GM12878 (cell line): Measurements from ENCODE around the gene EBF3. TPM values are rescaled to one million over a fixed set of nuclear protein-coding genes. Genes with fewer than 3 reads are reported as not detected.

Experiments used
- ATAC-seq: fragments of 200-7000 bp; cut with Tn5 transposase; 3 replicates; pipeline ENCODE4 v1.9.1; 2020; ENCODE audit warnings: mild to moderate bottlenecking, moderate library complexity
- BruUV-seq: library from RNA; stranded (reverse); fragments of 400-500 nt; replicated peaks from 2 replicates; lab custom pipeline; 2021; lab: Mats Ljungman, UMichigan
- CTCF ChIA-PET: fragments of 300-600 bp; sonication (Branson Sonifier 250); formaldehyde crosslinking; extraction: SDS; loops from one replicate; lab custom pipeline; 2021; ENCODE audit warnings: inconsistent platforms; lab: Yijun Ruan, JAX
- POLR2A ChIA-PET: fragments of 350-600 bp; formaldehyde crosslinking; extraction: SDS; loops from one replicate; lab custom pipeline; 2021; ENCODE audit warnings: inconsistent platforms; lab: Charles Lee
- RAD21 ChIA-PET: fragments of 300-600 bp; sonication (Branson Sonifier 250); formaldehyde crosslinking; loops from one replicate; lab custom pipeline; 2023; ENCODE audit warnings: antibody characterized with exemption; ENCODE audit not compliant: unreplicated experiment; lab: Charles Lee
- SMC1A ChIA-PET: fragments of 300-600 bp; sonication (Branson Sonifier 250); formaldehyde crosslinking; loops from one replicate; lab custom pipeline; 2023; ENCODE audit not compliant: unreplicated experiment, uncharacterized antibody; lab: Charles Lee
- DNase-seq: peaks from one replicate; pipeline ENCODE4 v3.0.0-alpha.2; 2011; ENCODE audit warnings: low read depth, low spot score
- FAIRE-seq: peaks from 3 replicates; lab custom pipeline; 2011; peaks lifted over from hg19 to GRCh38; lab: Jason Lieb, UNC
- H2AFZ ChIP-seq: 2 replicates; pipeline ENCODE4 v1.6.0; 2011; ENCODE audit warnings: low read depth, low read length, control low read depth; ENCODE audit not compliant: control insufficient read depth
- H3K27ac ChIP-seq: 2 replicates; pipeline ENCODE4 v1.5.1; 2011; ENCODE audit warnings: control low read depth; ENCODE audit not compliant: control insufficient read depth, insufficient read depth
- H3K27me3 ChIP-seq, 2 experiments: replicated peaks in 1 of 2; 2 replicates each; pipeline versions ENCODE4 v1.6.0 to v1.6.1; 2011; ENCODE audit warnings: low read length in 1 of 2; ENCODE audit not compliant: control insufficient read depth in 2 of 2, insufficient read depth in 2 of 2
- H3K36me3 ChIP-seq, 2 experiments: 2 replicates each; pipeline ENCODE4 v1.5.1; 2011; ENCODE audit warnings: low read length in 1 of 2; ENCODE audit not compliant: control insufficient read depth in 2 of 2, insufficient read depth in 2 of 2
- H3K4me1 ChIP-seq: 2 replicates; pipeline ENCODE4 v1.6.1; 2011; ENCODE audit warnings: mild to moderate bottlenecking, low read length, moderate library complexity, mixed read lengths; ENCODE audit not compliant: control insufficient read depth, insufficient read depth
- H3K4me2 ChIP-seq: 2 replicates; pipeline ENCODE4 v1.6.0; 2011; ENCODE audit warnings: control low read depth; ENCODE audit not compliant: control insufficient read depth, insufficient read depth
- H3K4me3 ChIP-seq: fragments of 200-600 bp; sonication (generic); 2 replicates; pipeline ENCODE4 v1.5.1; 2016
- H3K79me2 ChIP-seq: 2 replicates; pipeline ENCODE4 v1.6.0; 2011; ENCODE audit warnings: low read length; ENCODE audit not compliant: control insufficient read depth, insufficient read depth
- H3K9ac ChIP-seq: 2 replicates; pipeline ENCODE4 v1.8.0; 2011; ENCODE audit warnings: low read length, control low read depth, mixed read lengths; ENCODE audit not compliant: control insufficient read depth, insufficient read depth
- H3K9me3 ChIP-seq: replicated peaks from 3 replicates; pipeline ENCODE4 v1.5.1; 2011; ENCODE audit warnings: mild to moderate bottlenecking, low read length; ENCODE audit not compliant: control insufficient read depth, insufficient read depth
- H4K20me1 ChIP-seq: 2 replicates; pipeline ENCODE4 v1.6.0; 2011; ENCODE audit not compliant: control insufficient read depth, insufficient read depth
- CBFB ChIP-seq: IDR thresholded peaks from 2 replicates; pipeline ENCODE4 v1.6.1; 2016; ENCODE audit warnings: antibody characterized with exemption, low read depth
- CTCF ChIP-seq, 3 experiments: IDR thresholded peaks in 2 of 3; conservative IDR thresholded peaks in 1 of 3; 2 replicates each; pipeline ENCODE4 v1.5.1; 2011; ENCODE audit warnings: low read depth in 3 of 3, low read length in 3 of 3, mild to moderate bottlenecking in 3 of 3, control low read depth in 2 of 3, moderate library complexity in 2 of 3, inconsistent platforms in 1 of 3, mixed read lengths in 1 of 3; ENCODE audit not compliant: control insufficient read depth in 2 of 3, insufficient read depth in 1 of 3; ENCODE audit errors: extremely low read depth in 1 of 3
- JUNB ChIP-seq: IDR thresholded peaks from 2 replicates; pipeline ENCODE4 v1.6.1; 2016; ENCODE audit warnings: antibody characterized with exemption, mild to moderate bottlenecking
- KAT2A ChIP-seq: conservative IDR thresholded peaks from 2 replicates; pipeline ENCODE4 v1.6.1; 2011; ENCODE audit warnings: low read depth, low read length; ENCODE audit not compliant: control insufficient read depth
- KDM1A ChIP-seq: fragments of 200-600 bp; sonication (generic); IDR thresholded peaks from 2 replicates; pipeline ENCODE4 v1.6.1; 2016; ENCODE audit warnings: borderline replicate concordance
- MEF2A ChIP-seq: IDR thresholded peaks from 2 replicates; pipeline ENCODE4 v1.6.1; 2011; ENCODE audit warnings: low read depth, mild to moderate bottlenecking, low read length, moderate library complexity; ENCODE audit not compliant: insufficient read depth
- MEF2B ChIP-seq: fragments of 450-650 bp; IDR thresholded peaks from 2 replicates; pipeline ENCODE4 v1.6.1; 2018; ENCODE audit warnings: mild to moderate bottlenecking, moderate library complexity; ENCODE audit not compliant: partially characterized antibody, poor library complexity, severe bottlenecking
- MYC ChIP-seq: IDR thresholded peaks from 2 replicates; pipeline ENCODE4 v1.6.1; 2011; ENCODE audit warnings: mild to moderate bottlenecking, low read length, moderate library complexity, inconsistent platforms; ENCODE audit not compliant: insufficient read depth, insufficient replicate concordance, insufficient read length, severe bottlenecking
- NR2F1 ChIP-seq: fragments of 450-650 bp; conservative IDR thresholded peaks from 2 replicates; pipeline ENCODE4 v1.6.1; 2017; ENCODE audit warnings: mild to moderate bottlenecking
- REST ChIP-seq: IDR thresholded peaks from 2 replicates; pipeline ENCODE4 v1.6.1; 2012; ENCODE audit warnings: mild to moderate bottlenecking, low read depth, low read length
- SMAD1 ChIP-seq: fragments of 450-650 bp; IDR thresholded peaks from 2 replicates; pipeline ENCODE4 v1.6.1; 2018; ENCODE audit warnings: mild to moderate bottlenecking, low read depth; ENCODE audit not compliant: partially characterized antibody
- TARDBP ChIP-seq: IDR thresholded peaks from 2 replicates; pipeline ENCODE4 v1.6.1; 2016; ENCODE audit warnings: borderline replicate concordance
- ZBTB11 ChIP-seq: fragments of 450-650 bp; formaldehyde crosslinking; IDR thresholded peaks from 2 replicates; pipeline ENCODE4 v1.5.0; 2022; ENCODE audit warnings: mild to moderate bottlenecking, missing genetic modification characterization
- ZNF207 ChIP-seq: fragments of 450-650 bp; IDR thresholded peaks from 2 replicates; pipeline ENCODE4 v1.6.1; 2014; ENCODE audit warnings: antibody characterized with exemption, mild to moderate bottlenecking, borderline replicate concordance
- WGBS: methylation state at CpG from one replicate; pipeline ENCODE4 v1.1.6; 2016; ENCODE audit warnings: low lambda C conversion rate; ENCODE audit not compliant: insufficient replicate concordance, insufficient coverage; ENCODE audit errors: missing lambda C conversion rate; 5-methylcytosine and 5-hydroxymethylcytosine counted together
- in situ Hi-C: fragments of 300-500 bp; cut with MboI; formaldehyde crosslinking; loops from 9 replicates; pipeline ENCODE4 v1.14.3; 2018; ENCODE audit warnings: mixed read lengths
- intact Hi-C: fragments of 100-400 bp; cut with micrococcal nuclease; formaldehyde crosslinking; loops from one replicate; pipeline ENCODE4 v1.14.2; 2022; ENCODE audit not compliant: unreplicated experiment
- polyA plus RNA-seq, 11 experiments: library from polyadenylated mRNA; depleted of rRNA in 4 of 11; unstranded in 6 of 11; stranded (reverse) in 5 of 11; fragments of >200 nt; fragmentation: Nextera tagmentation in 4 of 11; fragmentation: Illumina TruSeq in 1 of 11; extraction: Ambion mirVana in 4 of 11; extraction: Trizol in 1 of 11; gene quantifications; 1 replicate in 1 of 11; 2 replicates in 10 of 11; pipeline versions ENCODE4 v1.2.1 to v1.2.3, GENCODE V29; 2011 to 2016; ENCODE audit warnings: inconsistent platforms in 2 of 11, missing spikeins in 2 of 11, low read depth in 1 of 11
- total RNA-seq, 4 experiments: library from RNA; depleted of rRNA in 3 of 4; stranded (reverse); fragments of >200 nt in 3 of 4; fragmentation: Illumina TruSeq in 1 of 4; extraction: Trizol in 1 of 4; gene quantifications; 2 replicates each; pipeline versions ENCODE4 v1.2.1 to v1.2.3, GENCODE V29; 2013 to 2021

Gene EBF3
- total and polyA plus RNA-seq, 10 of the 15 experiments (the other 5 are each of a cell fraction or from before 2014, with no cell fraction given): not detected

- H3K9me3 ChIP-seq: no peaks in the 10 kb centered on the region
- RAD21 ChIA-PET: no interaction called here
- intact Hi-C loops: no loop called here
- ATAC-seq (no peak), FAIRE-seq (no peak), DNase-seq (no peak)
- no peaks in the 10 kb centered on the region for H3K4me1 ChIP-seq
- no peak overlapping the region for H3K9ac ChIP-seq
- 61% methylated on average over 5 of the region's 5 CpGs for WGBS
- no peak overlapping the region for H3K27ac ChIP-seq
- H3K4me2 ChIP-seq: no peak overlapping the region
- no peaks in the 10 kb centered on the region for H3K79me2 ChIP-seq
- H3K27me3 ChIP-seq: no peaks in the 10 kb centered on the region
- POLR2A ChIA-PET: no interaction called here
- H4K20me1 ChIP-seq: no peaks in the 10 kb centered on the region
- H2AFZ ChIP-seq: no peak overlapping the region
- H3K36me3 ChIP-seq: no peaks in the 10 kb centered on the region
- CTCF ChIA-PET: no interaction called here
- no peak for TF ChIP-seq MEF2A
- TF ChIP-seq ZNF207: no peak
- TF ChIP-seq ZBTB11 (CRISPR knock-in tag): no peak
- no peak for TF ChIP-seq CBFB
- TF ChIP-seq REST: no peak
- TF ChIP-seq JUNB: no peak
- TF ChIP-seq NR2F1: no peak
- no peak for TF ChIP-seq MEF2B
- no peak for TF ChIP-seq SMAD1
- no peak for TF ChIP-seq KDM1A
- TF ChIP-seq MYC: no peak
- TF ChIP-seq TARDBP: no peak
- no peak for TF ChIP-seq KAT2A
- no peak for TF ChIP-seq CTCF (IDR thresholded peaks at IDR 0.05 in 2 of 3, conservative IDR thresholded peaks at IDR 0.05 in 1 of 3; ENCODE audit: control insufficient read depth in 2 of 3, extremely low read depth in 1 of 3, insufficient read depth in 1 of 3, low read depth in 3 of 3, low read length in 3 of 3)
- BruUV-seq: no TSS peak
- no peak overlapping the region for H3K4me3 ChIP-seq
- in situ Hi-C loops: no loop called here
- SMC1A ChIA-PET: interaction anchor here (0.6 kb wide), 1 partner anchor 749 kb away, joined by 3 read pairs; no protein-coding TSS in a partner anchor
These were observed 176.5 kb downstream of the EBF3 start for GRCh38 chr10:129787557-129787956.
